GF-D8 (cell line): Measurements from ENCODE around the gene CORO6.

Source experiments
- DNase-seq: peaks from one replicate; lab custom pipeline; 2025; lab: John Stamatoyannopoulos, UW

Gene CORO6

GRCh38 chr17:29612404-29613280, 10.1 kb downstream of the CORO6 start:
- DNase-seq: no peak

GRCh38 chr17:29612094-29612403, 10.7 kb downstream of the CORO6 start:
- no peak for DNase-seq

GRCh38 chr17:29611351-29612093, 11.2 kb downstream of the CORO6 start:
- DNase-seq: no peak

GRCh38 chr17:29610395-29610794, 12.3 kb downstream of the CORO6 start:
- DNase-seq: no peak

- no peak for DNase-seq
Observed at GRCh38 chr17:29608986-29609385, 13.7 kb downstream of the CORO6 start.

GRCh38 chr17:29607557-29608195, 15.0 kb downstream of the CORO6 start:
- no peak for DNase-seq

- no peak for DNase-seq
Observed at GRCh38 chr17:29603109-29603674, 19.5 kb downstream of the CORO6 start.

- DNase-seq: no peak
Observed at GRCh38 chr17:29597361-29598172, 25.1 kb downstream of the CORO6 start.

GRCh38 chr17:29596811-29597210, 25.9 kb downstream of the CORO6 start:
- no peak for DNase-seq

- no peak for DNase-seq
Observed at GRCh38 chr17:29595943-29596774, 26.6 kb downstream of the CORO6 start.

GRCh38 chr17:29595107-29595942, 27.4 kb downstream of the CORO6 start:
- no peak for DNase-seq

- no peak for DNase-seq
Observed at GRCh38 chr17:29594519-29595090, 28.1 kb downstream of the CORO6 start.

GRCh38 chr17:29593591-29594518, 28.9 kb downstream of the CORO6 start:
- no peak for DNase-seq

- no peak for DNase-seq
Observed at GRCh38 chr17:29592850-29593551, 29.7 kb downstream of the CORO6 start, which contains the start of gene ANKRD13B. ANKRD13B (plus strand) TSS chr17:29593132; CDS start chr17:29593622, 490 bp downstream.

- DNase-seq: peak; percentile 56
Observed at GRCh38 chr17:29591737-29592608, 30.7 kb downstream of the CORO6 start.

GRCh38 chr17:29591146-29591736, 31.5 kb downstream of the CORO6 start:
- DNase-seq: peak; percentile 18
